Islet of Langerhans (tissue), 1 donor: ENCODE results near the gene DPH5.
A peak's percentile ranks its signal among the peaks of the same experiment; 100 is the strongest.
"Not testable (repeated sequence)": the region's sequence is repeated elsewhere in the genome, so short reads cannot be mapped to it uniquely, and the experiment has no call there.

ENCODE experiments used
- FAIRE-seq: peaks from one replicate; lab custom pipeline; 2011; peaks lifted over from hg19 to GRCh38; lab: Jason Lieb, UNC

Gene DPH5, protein sequence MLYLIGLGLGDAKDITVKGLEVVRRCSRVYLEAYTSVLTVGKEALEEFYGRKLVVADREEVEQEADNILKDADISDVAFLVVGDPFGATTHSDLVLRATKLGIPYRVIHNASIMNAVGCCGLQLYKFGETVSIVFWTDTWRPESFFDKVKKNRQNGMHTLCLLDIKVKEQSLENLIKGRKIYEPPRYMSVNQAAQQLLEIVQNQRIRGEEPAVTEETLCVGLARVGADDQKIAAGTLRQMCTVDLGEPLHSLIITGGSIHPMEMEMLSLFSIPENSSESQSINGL

DNA sequence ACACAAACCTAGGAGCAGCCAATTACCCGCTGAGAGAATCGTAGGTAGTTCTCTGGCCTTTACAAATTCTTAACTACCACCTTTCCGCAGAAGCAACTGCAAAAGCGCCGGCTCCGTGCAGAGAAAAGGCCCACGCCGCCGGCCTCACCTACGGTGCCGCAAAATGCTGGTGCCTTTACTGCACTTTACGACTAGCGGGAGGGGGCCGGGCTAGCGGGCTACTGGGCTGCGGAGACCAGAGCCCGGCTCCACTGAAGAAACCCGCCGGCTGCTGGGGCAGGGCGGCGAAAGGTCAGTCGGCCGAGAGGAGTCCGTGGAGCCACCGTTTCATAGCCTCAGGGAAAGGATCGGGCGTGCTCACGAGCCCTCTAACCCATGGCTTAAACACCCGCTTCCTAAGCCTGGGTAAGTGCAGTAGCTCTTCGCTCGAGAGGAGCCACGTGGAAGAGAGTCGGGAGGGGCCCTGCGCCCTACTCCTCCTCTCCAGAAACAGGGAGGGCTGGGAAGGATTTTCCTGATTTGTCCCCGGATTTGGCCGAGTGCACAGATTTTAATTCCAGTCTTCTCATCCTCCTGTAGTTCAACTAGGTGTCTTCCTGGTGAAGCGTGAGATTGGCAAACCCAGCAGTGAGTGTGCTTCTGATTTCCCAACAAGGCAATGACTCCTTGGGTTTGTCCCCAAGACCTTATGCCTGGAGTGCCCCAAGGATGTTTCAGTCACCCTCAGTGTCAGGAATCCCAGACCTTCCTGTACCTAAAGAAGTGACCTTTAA, at the start of gene DPH5:
Gene DPH5 (minus strand): TSS at position 128 of the 773 bp plus-strand sequence. CDS start 341 bp downstream, outside the sequence.
- peak; percentile 21 for FAIRE-seq

GRCh38 chr1:101073836-101074235, 48.3 kb upstream of the DPH5 start:
- FAIRE-seq = no peak

DNA sequence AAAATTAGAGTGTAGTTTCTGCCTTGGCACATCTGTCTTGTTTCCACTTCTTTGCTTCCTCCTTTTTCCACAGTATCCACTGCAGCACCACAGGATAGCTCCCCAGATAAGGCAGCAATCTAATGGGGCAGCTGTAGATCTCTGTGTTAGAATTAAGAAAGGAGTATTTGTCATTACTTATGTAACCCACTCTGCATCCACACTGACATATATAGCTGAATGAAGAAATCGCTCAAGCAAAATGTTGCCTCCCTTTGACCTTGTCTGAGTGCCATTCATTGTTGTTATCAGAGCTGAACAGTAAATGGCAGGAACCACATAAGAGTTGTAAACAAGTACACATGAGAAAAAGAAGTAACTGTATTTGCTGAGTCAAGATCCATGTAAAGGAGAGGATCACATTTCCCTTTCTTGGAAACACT, 45.9 kb upstream of the DPH5 start:
- FAIRE-seq = no peak

DNA sequence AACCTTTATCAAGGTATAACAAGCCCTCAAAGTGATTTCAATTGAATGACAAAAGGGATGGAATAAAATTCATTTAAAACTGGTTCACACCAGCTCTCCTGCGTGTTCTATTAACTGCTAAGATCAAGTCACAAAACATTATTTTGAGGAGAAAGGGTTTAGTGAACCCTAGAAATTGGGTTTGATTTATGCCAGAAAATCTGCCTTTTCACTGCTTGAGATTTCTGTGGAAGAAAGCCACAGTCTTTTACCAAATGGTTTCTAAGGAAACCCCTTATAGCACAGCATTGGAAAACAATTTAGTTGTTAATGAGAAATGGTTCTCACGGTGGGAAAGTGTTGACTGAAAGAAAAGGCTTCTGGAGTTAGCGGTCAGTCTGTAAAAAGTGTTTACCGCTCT, 43.6 kb upstream of the DPH5 start:
- no peak for FAIRE-seq

DNA sequence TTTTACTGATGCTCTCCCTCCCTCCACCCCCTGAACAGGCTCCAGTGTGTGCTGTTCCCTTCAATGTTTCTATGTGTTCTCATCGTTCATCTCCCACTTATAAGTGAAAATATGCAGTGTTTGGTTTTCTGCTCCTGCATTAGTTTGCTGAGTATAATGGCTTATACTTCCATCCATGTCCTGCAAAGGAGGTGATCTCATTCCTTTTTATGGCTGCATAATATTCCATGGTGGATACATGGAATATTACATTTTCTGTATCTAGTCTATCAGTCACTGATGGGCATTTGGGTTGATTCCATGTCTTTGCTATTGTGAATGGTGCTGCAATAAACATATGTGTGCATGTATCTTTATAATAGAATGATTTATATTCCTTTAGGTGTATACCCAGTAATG, 41.4 kb upstream of the DPH5 start:
- FAIRE-seq = not testable (repeated sequence)

DNA sequence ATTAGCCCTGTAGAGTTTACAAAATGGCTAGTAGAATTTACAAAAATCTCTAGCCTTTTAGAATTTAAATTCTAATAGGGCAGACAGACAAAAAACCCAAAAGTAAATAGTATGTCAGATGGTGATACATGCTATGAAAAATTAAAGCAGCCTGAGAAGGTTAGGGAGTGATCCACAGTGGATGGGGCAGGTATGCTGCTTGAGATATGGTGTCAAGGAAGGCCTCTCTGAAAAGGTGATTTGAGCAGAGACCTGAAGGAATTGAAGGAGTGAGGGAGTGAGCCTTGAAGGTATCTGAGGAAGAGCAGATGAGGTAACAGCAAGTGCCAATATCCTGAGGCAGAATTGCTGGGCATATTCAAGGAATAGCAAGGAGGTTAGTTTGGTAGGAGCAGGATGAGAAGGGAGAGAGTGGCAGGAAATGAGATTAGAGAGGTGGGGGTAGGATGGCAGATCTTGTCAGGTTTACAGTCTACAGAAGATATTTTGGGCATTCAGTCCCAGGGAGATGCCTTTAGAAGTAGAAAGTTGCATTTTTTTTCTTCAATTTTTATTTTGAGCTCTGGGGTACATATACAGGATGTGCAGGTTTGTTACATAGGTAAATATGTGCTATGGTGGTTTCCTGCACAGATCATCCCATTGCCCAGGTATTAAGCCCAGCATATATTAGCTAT, 40.8 kb upstream of the DPH5 start:
- no peak for FAIRE-seq

DNA sequence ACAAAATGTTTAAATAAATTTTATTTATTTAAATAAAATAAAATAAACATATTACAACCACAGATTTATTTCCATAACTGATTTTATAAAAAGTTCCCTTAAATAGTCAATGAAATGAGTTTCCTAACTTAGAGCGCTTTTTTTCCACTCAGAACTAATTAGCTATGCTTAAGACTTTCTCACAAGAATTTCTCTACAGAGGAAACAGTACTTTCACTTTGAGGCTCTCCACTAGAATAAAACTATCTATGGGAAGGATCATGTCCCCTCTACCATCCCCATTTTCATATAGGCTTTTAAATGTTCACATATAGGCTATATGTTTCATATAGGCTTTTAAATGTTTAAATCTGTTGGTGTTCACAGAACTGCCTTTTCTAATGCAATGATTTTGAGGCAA, 40.0 kb upstream of the DPH5 start:
- no peak for FAIRE-seq

DNA sequence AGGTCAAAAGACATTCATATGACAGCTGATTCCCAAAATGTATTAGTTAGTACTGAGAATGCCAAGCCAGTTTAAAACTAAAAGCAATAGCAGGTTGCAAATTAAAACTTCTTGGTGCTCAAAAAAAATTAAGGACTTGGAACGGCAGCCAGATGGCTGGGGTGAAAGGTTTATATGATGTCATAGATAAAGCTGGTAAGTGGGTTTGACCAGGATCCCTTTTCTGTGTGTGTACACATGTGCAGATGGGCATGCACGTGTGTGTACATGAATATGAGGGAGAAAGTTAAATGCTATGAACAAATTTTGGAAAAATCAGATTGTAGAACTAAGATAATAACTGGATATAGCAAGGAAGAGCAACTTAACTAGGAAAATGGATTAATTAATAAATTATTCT, 39.1 kb upstream of the DPH5 start:
- FAIRE-seq = no peak

DNA sequence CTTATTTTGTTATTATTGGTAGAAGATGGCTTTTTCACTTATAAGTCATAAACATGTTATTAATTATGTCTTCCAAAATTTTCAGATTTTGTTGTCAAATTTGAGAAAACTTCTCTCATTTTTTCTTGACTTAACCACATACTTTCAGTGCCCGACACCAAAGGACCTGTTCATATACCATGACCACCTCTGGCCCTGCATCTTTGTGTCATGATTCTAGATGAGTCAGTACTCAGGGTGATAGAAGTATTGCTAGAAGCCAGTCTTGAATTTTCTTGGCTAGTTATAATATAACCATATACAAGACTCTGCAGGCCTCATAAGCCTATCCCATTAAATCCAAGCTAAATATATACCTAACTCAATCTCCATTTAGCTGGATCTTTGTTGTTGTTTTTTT, 35.4 kb upstream of the DPH5 start:
- FAIRE-seq = no peak

DNA sequence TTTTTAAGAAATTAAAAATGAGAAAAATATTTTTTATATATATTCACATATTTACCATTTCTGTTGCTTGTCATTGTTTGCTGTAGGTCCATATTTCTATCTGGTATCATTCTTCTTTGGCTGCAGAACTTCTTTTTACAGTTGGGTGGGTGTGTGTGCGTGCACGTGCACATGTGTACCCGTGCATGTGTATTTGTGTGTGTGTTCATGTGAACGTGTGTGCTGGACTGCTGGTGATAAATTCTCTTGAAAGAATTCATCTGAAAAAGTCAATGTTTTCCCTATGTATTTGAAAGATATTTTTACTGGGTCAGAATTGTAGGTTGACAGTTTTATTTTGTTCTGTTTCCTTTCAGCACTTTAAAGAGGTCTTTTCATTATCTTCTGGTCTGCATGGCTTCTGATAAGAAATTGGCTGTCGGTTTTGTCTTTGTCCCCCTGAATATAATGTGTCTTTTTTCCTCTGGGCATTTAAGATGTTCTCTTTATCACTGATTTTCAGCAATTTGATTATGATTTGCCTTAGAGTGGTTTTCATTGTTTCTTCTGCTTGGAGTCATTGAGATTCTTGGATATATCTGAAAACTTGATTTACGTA, 34.5 kb upstream of the DPH5 start:
- FAIRE-seq = no peak

DNA sequence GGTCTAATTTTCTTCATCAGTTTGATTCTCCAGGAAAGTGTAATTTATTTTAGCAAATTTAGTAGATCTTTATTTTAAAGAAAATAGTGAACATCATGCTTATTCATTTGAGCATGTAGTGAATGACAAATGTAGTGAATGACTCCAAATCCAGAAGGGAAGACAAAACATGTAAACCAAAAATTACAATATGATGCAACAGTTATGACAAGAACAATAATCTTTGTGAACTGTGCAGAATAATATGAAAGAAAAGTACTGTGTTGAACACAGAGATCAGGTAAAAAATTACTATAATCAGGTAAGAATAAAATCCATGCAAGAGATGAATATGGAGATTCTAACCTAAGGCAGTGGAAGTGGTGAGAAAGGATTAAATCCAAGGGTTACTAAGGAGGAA, 30.0 kb upstream of the DPH5 start:
- no peak for FAIRE-seq

DNA sequence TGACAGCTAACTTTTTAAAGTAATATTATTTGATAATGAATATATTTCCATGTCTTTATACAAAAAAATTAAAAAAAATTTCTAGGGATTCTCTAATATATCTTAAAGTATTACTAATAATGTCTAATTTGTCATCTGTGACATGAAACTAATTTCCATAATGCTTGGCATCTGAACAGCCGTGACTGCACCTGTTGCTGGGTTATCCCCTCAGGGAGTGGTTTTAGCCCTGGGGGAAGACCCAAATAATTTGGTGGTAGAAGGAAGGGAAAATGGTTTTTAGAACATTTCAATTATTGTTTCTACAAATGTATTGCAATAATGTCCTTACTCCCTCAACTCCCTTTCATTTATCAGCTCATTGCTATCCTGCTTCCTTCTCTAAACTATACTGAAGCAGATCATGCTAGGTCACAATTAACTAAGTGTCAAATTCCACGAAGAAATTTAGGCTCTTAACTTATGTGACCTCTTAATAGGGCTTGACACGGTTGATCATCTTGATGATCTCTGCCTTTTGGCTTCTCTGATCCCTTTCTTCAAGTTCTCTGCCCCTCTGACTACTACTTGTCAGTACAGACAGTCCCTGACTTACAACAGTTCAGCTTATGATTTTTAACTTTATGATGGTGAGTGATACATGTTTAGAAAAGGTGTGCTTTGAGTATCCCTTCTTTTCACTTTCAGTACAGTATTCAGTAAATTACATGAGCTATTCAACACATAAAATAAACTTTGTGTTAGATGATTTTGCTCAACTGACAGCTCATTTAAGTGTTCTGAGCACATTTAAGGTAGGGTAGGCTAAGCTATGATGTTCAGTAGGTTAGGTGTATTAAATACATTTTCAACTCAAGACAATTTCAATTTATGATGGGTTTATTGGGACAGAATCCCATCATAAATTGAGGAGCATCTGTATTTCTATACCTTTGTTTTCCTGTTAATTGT, 26.4 kb upstream of the DPH5 start:
- no peak for FAIRE-seq

DNA sequence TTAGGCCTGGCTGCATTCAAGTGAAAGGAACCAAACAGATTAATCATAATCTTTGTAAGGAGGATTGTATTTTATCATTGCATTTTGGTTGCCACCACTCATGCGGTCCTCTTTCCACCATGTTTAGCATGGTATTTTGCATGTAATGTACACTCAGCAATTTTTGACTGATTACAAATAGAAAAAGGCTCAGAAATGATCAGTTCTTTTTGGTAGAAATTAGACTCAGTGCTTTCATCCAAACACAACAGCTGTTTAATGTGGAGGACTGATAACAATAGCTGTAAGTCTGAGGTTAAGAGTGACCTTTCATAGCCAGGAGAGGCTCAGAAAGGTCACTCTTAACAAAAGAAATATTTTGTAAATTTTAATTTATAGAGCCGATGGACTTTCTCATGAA, 25.3 kb upstream of the DPH5 start:
- FAIRE-seq = no peak

DNA sequence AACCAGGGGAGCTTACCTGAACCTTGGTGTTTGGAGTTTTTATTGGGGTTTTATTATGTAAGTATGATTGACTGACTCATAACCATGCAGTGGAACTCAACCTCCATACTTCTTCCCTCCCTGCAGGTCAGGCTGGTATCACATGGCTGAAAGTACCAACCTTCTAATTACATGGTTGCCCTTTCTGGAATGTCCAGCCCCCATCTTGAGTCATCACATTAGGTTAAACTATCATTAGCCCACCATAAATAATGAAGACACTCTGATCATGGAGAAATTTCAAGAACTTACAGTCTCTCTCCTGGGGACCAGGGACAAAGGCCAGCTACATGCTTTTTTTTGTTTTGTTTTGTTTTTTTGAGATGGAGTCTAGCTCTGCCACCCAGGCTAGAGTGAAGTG, 19.2 kb upstream of the DPH5 start:
- no peak for FAIRE-seq

DNA sequence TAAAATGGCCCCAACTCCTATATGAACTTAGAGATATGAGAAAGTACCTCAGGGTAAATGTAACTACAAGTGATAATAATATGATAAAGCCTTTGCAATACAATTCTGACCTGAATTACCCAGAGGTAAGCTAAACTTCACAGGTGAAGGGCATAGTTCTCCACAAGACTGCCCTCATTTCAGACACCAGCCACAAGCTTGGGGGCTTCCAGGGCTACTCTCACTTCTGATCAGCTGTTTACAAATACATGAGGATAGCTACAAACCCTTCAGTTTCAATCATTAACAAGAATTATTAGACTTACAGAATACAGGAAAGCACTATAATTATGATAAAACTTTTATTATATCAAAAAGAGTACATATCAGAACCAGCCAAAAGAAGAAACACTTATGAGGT, 18.7 kb upstream of the DPH5 start:
- FAIRE-seq = no peak

DNA sequence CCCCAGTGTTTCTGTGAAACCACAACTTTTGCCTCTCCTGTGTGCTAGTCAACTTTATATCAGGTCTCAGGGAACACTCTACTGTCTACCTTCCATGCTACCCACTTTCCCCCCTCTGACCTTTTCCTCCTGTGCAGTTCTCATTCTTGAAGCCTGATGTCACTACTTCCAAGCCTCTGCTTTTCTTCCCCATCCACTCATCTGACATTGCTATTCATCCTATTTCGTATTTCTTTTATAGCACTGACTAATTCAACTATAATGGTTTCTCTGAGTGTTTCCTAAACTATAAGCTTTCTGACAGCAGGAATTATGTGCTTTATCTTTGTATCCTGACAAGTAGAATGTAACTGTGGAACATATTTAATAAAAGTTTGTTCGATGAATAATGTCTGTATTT, 18.2 kb upstream of the DPH5 start:
- FAIRE-seq = no peak

DNA sequence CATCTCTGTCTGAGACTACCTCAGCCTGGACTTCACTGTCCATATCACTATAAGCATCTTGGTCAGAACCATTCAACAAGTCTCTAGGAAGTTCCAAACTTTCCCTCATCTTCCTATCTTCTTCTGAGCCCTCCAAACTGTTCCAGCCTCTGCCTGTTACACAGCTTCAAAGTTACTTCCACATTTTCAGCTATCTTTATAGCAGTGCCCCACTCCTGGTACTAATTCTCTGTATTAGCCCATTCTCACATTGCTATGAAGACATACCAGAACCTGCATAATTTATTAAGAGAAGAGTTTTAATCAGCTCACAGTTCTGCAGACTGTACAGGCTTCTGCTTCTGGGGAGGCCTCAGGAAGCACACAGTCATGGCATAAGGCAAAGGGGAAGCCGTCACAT, 15.7 kb upstream of the DPH5 start:
- no peak for FAIRE-seq

- no peak for FAIRE-seq
Measured at GRCh38 chr1:101040666-101041065, 15.1 kb upstream of the DPH5 start.

- FAIRE-seq = no peak
Measured at GRCh38 chr1:101039245-101039644, 13.7 kb upstream of the DPH5 start.

DNA sequence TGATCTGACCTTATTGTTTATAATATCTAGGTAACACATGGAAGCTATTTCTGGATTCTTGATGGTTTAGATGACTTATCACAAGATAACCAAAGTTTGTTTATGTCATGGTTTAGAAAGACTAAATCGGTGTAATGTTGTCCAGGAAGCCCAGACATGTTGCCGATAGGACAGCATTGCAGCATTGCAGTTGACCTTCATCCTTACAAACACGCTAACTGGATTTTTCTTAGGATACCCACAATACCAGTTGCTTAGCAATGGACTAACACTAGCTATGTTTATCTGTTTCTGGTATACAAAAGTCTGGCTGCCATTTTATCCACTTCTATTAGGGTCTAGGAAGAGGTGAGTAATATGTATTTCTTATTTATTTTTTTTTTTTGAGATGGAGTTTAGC, 11.7 kb upstream of the DPH5 start:
- no peak for FAIRE-seq

- no peak for FAIRE-seq
Measured at GRCh38 chr1:101033017-101033416, 7.4 kb upstream of the DPH5 start.

GRCh38 chr1:101032129-101032528, 6.5 kb upstream of the DPH5 start:
- not testable (repeated sequence) for FAIRE-seq
